Dermis microvascular lymphatic vessel endothelial cell (primary cell): Measurements from ENCODE around the gene EYA4. TPM values are rescaled to one million over a fixed set of nuclear protein-coding genes. Genes with fewer than 3 reads are reported as not detected.

Experiments used
- DNase-seq, 2 donors: peaks; one replicate each; pipeline versions ENCODE4 v3.0.0 to v3.0.0-alpha.2; 2010; ENCODE audit warnings: low read depth in 2 of 2
- total RNA-seq: library from RNA; depleted of rRNA; stranded (reverse); fragments of >200 nt; gene quantifications from 2 replicates; pipeline ENCODE4 v1.2.1, GENCODE V29; 2014

EYA4 gene
- total RNA-seq = under 0.01 and 0.51 TPM in 2 replicates

GRCh38 chr6:133241086-133241900, at the start of gene EYA4:
Gene EYA4 (plus strand): TSS chr6:133241357. CDS start chr6:133274781, 33,424 bp downstream.
- DNase-seq = no peak

DNA sequence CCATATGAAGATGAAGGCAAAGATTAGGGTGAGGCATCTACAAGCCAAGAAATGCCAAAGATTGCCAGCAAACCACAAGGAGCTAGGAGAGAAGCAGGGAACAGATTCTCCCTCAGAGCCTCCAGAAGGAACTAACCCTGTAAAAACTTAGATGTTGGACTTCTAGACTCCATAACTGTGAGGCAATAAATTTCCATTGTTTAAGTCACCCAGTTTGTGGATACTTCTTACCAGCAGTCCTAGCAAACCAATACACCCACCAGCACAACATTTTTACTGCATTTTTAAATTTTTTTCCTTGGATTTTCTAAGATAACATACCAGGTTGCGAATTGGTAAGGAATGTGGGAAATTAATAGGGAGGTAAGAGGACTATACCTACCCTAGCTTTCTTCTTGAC, 47.8 kb upstream of the EYA4 start:
- no peak for DNase-seq

DNA sequence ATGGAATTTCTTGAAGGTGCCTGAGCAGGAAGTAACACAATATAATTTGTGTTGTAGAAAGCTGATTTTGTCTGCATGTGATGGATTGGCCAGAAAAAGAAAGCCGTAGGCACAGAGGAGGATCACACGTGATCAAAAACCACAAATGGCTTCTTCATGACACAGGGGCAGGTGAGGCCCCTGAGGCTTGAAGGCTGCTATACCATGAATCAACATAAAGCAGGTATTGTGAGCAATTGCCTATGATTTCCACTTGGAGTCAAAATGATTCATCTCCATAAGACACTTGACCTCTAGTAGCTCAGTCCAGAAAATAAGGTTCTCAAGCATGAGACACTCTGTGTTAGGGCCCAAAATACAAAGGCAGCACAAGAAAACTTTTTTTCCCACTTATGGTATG, 42.4 kb upstream of the EYA4 start:
- DNase-seq = no peak

DNA sequence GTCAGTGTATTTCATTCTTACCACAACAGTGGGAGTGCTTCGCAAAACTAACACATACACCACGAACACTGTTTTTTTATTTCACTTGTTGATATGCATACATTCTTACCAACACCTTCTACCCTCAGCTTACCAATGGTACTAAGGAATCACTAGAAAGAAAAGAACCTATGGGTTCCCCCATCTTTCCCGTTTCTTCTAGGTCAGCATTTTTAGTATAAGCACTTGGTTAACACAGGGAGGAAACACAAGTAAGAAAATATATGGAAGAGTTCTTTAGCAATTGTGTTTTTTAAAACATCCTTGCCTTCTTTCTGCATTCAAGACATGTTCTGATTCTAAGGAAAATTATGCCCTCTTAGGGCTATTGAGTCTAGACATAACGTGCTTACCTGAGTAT, 39.9 kb upstream of the EYA4 start:
- DNase-seq = no peak

GRCh38 chr6:133202610-133203343, 38.4 kb upstream of the EYA4 start:
- DNase-seq = no peak

DNA sequence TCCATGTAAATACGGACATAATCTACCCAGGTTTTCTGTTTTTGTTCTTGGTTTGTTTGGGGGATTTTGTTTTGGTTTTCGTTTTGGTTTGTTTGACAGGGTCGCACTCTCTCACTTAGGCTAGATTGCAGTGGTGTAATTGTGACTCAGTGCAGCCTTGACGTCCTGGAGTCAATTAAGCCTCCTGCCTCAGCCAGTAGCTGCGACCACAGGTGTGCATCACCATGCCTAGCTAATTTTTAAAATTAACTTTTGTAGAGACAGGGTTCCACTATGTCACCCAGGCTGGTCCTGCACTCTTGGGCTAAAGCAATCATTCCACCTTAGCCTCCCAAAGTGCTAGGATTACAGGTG, 37.8 kb upstream of the EYA4 start:
- DNase-seq = no peak

GRCh38 chr6:133205304-133205703, 35.9 kb upstream of the EYA4 start:
- DNase-seq = no peak

DNA sequence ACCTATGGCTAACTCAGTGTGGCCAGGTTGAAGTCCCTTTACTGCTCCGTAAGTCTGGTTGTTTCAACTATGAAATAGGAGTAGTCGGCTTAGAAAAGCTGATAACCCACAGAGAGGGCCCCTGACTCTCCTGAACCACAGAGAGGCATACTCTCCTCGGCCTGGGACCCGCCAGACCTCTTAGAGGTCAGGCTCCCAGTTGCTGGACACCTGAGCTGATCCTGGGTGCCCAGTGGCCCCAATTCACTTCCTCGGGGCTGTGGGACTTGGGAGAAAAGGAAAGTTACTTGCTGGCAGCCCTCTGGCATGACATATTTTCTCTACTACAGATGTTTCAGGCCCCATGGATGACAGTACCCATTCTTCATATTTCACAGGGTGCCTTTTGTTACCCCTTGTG, 34.2 kb upstream of the EYA4 start:
- no peak for DNase-seq

DNA sequence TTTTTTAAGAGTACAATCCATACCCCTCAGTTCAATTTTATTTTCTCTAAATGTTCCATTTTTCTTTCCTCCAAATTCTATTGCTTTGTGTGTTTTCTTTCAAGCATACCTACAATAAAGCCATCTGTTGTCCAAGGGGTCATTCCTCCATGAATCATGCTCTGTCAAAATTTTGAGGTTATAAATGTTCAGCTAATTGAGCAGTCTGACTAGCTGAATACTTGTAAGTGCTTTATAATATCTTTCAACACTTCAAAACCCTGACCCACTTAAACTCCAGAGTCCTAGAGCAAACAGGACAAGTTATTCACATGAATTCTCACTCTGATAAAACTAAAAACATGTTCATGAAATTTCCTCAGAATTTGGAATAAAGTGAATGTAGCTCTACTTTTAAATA, 33.4 kb upstream of the EYA4 start:
- DNase-seq = no peak

DNA sequence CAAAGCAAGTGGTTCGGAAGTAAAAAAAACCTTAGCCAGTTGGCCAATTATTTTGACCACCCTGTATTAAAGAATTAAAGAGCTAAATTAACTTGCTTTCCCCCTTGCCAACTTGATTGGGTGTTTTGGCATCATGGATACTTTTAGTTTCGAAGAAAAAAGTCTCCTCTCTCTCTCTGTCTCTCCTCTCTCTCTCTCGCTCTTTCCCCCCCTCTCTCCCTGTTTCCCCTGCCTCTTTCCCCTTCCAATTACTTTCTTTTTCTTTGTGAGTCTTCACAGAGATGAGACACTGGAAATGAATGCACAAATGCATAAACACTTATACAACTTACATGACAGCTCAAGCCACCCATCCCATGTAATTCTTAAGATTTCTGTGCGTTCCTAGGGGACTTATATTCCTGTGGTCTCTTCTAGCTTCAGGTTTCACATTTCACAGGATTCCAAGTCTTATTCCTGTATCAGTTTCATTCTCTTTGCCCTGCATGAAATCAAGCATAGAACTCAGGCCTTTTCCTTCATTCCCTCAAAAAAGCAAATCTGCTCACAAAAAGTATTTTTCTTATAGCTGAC, 32.9 kb upstream of the EYA4 start:
- no peak for DNase-seq

- no peak for DNase-seq
Measured at GRCh38 chr6:133214267-133214666, 26.9 kb upstream of the EYA4 start.

- no peak for DNase-seq
Measured at GRCh38 chr6:133218852-133219251, 22.3 kb upstream of the EYA4 start.

- DNase-seq = no peak
Measured at GRCh38 chr6:133223452-133224029, 17.6 kb upstream of the EYA4 start.

- no peak for DNase-seq
Measured at GRCh38 chr6:133225560-133225959, 15.6 kb upstream of the EYA4 start.

- DNase-seq = no peak
Measured at GRCh38 chr6:133227344-133227743, 13.8 kb upstream of the EYA4 start.

DNA sequence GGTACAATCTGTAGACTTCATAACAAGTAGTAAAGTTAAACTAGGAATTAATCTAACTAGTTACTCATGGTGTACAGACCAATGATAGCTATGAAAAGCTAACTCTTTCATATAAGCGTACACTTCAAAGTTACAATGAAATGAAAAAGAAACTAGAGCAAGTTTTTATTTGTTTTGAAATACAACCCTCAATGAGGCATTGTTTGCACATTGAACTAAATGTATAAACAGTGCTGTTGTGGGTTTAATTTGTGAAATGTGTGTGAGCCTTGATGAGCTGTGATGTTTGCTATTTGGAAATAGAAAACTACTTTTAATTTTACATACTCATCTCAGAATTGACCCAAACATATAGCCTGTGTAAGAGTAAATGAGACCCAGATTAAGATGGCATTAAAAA, 11.1 kb upstream of the EYA4 start:
- no peak for DNase-seq

DNA sequence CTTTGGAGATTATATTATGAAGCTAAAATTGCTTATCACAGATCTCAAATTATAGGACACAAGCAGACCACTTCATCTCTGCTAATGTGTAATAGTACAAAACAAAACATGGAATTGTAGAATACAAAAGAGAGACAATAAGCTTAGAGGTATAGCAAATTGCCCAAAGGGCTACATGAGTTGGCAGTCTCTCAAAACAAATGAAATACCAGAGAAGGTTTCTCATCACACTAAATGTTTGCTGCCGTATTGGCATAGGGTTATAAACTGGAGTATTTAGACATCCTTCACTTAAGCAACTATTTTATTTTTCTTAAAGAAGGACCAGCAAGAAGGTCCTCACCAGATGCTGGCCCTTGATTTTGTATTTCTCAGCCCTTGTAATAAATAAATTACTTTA, 5.9 kb upstream of the EYA4 start:
- no peak for DNase-seq

DNA sequence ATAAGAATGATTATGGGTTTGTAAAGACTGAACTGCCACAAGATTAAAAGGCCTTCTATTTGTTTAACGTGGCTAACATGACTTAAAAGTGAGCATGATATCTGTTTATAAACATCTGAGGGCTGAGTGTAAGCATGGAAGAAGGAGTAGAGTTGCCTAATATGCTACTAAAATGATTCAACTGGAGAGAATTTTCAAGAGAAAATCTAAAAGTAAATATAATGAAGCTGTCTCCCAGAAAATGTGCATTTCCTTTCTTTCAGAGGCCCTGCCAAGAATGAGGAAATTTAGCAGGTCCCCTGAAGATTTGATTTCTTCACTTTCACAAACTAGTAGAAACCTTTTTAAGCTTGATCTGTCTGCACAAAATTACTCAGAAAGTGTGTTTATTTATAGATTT, 4.2 kb upstream of the EYA4 start:
- DNase-seq = no peak

DNA sequence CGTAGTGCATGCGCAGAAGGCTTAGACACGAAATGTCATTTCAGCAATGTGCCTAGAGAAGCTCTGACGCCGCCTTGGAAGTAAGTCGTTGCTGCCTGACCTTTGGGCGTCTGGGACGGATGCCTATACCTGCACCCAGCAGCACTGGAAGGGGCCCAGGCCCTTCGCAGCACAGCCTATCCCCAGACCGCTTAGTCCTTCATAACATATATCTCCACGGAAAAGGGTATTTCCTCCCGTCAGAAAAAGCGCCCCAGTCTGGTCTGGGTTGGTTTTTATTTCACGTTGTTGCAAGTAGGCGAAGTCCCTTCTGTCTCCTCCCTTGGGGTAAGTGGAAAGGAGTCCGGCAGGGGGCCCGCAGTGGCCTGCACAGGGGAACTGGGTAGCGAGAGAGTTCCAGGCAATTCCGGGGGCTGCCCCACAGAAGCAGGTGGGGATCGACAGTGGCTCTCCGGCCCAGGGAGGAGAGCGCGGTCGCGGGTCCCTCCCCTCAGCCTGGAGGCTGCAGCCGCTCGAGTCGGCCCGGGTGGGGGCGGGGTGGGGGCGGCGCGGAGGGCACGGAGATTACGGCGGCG, 559 bp upstream of the EYA4 start:
- no peak for DNase-seq

DNA sequence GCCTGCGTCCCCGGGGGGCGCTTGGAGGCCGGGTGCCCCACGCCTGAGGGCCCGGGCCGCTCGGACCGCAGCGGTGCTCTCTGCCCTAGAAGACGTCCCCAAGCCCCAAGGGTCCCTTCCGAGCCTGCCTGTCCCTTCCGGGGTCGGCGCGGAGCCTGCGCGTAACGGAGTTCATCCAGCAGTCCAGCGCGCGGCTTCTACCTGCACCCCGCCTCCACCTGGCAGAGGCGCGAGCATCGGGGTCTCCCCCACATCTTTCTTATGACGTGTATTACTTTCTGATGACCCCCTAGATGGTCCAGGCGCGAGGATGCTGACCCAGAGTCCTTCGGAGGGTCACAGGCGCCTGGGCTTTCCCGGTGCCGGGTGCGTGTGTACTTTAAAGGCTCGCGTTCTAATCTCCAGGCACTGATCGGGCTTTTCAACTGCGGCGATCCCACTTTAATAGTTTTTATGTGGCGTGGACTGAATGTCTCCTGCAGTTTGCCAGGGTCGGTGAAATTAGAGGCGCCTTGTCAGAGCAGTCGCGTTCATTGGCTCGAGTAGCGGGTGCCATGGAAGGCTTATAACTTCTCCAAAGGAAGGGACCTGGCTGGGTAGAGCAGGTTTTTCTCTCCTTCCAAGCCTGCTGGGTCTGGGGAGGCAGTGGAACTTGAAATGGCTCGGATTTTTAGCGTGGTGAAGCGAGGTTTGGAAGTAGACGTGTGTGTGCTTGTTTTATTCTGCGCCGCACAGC, 912 bp downstream of the EYA4 start:
- no peak for DNase-seq
